GM21515 (cell line): ENCODE results near the gene GSTM5.
"Not testable (repeated sequence)": the region's sequence is repeated elsewhere in the genome, so short reads cannot be mapped to it uniquely, and the experiment has no call there.

Experiments
- ATAC-seq: cut with Tn5 transposase; IDR thresholded peaks from one replicate; pipeline ENCODE4 v1.9.1; 2021; ENCODE audit not compliant: unreplicated experiment

Gene GSTM5

DNA sequence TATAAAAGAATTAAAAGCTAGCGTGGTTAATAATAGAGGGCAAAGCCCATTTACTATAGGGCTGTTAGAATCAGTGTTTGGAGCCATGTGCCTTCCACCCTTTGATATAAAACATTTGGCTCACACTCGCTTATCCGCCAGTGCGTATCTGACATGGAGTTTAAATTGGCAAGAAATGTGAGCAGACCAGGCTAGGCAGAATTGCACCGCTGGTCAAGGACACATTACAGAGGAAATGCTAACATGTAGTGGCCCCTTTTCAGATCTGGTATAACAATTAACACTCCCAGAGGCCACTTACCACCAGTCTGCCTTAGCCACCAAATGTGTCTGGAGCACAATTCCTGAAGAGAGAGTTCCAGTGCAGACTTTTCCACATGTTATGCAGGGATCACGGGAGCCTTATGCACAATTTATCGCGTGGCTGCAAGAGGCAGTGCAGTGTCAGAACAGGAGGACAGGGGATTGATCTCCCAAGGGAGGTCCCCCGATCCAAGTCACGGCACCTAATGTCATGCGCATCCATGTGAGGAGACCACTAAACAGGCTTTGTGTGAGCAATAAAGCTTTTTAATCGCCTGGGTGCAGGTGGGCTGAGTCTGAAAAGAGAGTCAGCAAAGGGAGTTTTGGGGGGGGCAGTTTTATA lies 14.8 kb downstream of the GSTM5 start:
- ATAC-seq, result no peak

DNA sequence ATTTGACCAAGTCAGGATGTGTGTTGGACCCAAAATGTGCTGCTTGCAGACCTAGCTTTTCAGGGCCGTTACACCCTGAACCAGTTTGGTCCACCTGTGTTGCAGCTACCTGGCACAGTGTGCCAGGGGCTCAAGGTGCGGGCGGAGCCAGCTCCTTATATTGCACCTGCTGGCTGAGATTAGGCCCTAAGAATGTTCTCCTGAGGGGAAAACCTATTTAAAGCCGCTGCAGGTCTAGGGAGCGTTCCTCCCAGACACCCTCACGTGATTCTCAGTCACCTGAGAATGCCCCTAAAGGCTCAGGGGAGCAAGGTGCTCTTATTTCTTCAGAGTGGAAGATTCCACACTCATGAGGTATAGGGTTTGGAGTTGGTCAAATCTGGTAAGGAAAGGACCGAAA lies 16.8 kb downstream of the GSTM5 start:
- no peak for ATAC-seq

DNA sequence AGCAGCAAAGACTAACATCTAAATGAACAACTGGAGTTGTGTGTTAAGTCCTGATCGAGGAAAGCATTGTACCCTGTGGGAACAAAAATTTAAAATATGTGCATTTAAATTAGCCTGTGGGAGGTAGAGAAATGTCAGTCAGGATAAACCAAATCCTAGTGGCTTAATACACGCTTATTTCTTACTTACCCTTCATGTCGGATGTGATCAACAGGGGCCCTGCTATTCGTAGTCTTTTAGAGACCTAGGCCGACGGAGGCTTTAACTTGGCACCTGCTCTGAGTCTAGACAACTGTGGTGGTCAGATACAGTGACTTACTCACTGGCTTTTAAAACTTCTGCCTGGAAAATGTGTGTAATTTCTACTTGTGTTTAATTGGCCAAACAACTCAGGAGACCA lies 18.6 kb downstream of the GSTM5 start:
- ATAC-seq, result no peak

DNA sequence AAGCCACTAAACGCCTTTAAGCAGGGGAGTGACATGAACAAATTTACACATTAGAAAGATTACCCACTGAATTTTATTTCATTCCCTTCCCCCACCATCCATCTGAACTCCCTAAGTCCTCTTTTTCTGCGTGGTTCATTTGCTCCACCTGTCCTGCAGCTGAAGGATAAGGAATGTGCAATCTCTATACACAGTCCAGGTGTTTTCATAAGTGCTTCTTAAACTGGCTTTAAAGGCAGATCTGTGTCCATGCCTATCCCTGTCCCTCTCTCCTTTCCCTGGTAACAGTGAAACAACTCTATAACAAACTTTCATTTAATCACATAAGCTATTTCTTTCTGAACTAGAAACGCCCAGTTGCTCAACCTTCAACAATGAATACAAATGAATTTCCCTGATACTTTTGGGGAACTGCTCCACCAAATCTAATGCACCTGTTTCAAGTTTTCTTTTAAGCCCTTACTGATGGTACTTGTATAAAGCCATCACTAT lies 20.4 kb downstream of the GSTM5 start:
- ATAC-seq, result no peak

DNA sequence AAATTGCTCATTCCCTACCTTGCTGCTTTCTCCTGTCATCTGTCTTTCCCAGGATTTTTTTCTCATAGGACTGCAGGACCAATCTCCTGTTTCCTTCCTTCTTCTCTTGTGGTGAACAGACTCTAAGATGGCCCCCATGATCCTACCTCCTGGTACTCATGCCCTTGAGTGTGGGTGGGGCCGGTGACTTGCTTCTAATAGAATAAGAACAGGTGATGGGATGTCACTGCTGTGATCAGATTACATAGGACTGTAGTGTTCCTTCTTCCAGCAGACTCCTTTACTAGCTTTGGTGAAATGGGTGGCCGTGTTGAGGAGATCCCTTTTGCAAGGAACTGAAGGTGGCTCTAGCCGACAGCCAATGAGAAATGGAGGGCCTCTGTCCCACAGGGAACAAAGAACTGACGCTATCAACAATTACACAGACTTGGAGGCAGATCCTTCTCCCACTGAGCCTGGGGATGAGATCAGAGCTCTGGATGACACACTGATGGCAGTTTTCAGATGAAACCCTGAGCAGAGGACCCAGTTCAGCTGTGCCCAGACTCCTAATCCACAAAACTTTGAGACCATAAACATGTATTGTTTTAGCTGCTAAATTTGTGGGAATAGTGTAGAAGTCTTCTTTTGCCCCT lies 21.3 kb downstream of the GSTM5 start:
- no peak for ATAC-seq

DNA sequence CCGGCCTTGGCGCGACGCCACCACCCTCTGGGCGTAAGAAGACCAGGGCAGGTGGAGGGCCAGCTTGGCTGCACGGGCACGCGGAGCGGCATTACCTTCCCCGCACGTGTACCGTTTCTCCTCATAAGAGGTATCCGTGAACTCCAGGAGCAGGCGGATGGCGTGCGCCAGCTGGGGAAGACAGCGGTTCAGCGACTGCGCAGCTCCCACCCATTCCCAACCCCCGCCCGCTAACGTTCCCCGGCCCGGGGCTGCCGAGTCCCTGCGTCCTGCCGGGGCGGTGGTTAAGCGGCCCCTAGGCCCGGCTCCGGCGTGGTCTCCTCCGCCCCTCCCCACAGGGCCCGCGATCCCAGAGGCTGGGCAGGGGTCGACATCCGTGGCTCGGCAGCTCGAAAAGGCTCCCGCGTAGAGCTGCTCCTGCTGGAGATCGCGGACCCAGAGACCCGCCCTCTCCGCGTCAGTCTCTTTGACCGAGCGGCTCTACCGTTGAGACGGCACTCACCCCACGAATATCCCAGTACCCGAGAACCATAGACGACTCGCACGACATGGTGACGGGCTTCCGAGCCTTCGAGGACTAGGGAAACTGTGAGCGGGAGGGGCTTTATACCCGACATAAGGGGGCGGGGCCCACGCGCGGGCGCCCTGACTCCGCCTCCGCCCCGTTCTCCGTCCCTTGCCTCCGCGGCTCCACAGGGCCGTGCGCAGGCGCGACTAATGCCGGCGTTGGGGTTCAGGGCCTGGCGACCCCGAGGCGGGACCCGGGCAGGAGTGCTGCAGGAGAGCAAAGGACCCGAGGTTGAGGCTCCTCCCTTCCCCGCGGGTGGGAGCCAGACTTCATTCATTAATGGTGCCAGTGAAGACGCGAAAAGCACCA lies 27.9 kb downstream of the GSTM5 start:
- peak; percentile 73 for ATAC-seq

DNA sequence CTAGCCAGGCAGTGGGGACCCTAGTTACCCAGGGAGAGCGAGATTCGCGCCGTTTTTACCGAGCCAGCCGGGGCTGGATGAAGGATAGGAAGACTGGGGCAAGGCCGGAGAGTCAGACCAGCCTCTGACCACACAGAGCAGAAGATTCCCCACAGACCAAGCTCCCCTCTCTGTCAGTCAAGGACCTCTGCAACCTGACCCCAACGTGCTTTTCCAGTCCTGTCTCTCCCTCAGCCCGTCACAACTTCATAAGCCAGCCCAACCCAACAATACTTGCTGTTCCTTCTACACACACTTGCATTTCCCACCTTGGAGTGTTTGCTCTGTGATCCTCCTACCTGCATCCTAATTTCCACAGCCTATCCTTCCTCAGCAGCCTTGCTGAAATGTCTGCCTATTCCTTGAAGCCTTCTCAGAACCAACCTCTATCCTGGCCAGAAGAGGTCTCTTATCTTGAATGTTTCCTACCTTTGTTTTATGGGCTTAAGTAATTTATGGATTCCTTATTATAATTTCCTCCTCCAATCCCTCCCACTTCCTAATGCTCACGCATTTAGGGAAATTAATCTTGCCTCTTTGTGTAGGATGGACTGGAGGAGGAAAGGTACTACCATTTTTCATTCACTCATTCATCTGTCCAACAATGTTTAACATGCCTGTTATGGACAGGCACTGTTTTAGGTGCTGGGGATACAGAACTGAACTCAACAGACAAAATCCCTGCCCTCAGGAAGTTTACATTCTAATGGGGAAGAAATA lies 28.7 kb downstream of the GSTM5 start, which contains the start of gene GSTM3:
Gene GSTM3, minus strand, starts transcription at position 424 of the 759 bp plus-strand sequence. CDS start 751 bp downstream, outside the sequence.
- ATAC-seq, result no peak

DNA sequence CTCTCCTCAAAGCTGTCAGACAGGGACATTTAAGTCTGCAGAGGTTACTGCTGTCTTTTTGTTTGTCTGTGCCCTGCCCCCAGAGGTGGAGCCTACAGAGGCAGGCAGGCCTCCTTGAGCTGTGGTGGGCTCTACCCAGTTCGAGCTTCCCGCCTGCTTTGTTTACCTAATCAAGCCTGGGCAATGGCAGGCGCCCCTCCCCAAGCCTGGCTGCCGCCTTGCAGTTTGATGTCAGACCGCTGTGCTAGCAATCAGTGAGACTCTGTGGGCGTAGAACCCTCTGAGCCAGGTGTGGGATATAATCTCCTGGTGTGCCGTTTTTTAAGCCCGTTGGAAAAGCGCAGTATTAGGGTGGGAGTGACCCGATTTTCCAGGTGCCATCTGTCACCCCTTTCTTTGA lies 36.3 kb downstream of the GSTM5 start:
- ATAC-seq, result not testable (repeated sequence)

DNA sequence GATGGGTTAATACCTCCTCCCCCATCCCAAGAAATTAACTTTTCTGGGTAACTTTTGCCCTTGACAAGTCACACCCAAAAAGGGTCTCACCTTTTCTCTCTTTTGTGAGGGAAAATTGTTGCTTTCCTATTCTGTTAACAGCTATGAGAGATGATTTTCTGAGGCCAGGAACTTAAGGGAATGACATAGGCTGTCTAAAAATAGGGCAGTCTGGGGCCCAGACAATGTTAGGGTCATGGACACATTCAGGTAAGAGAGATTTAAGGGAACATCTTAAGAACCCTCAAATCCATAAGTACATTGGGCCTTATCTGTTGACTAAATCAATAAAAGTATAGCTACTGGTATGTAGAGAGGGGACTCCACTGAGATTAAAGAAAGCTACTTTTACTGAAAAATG lies 37.2 kb downstream of the GSTM5 start:
- no peak for ATAC-seq

DNA sequence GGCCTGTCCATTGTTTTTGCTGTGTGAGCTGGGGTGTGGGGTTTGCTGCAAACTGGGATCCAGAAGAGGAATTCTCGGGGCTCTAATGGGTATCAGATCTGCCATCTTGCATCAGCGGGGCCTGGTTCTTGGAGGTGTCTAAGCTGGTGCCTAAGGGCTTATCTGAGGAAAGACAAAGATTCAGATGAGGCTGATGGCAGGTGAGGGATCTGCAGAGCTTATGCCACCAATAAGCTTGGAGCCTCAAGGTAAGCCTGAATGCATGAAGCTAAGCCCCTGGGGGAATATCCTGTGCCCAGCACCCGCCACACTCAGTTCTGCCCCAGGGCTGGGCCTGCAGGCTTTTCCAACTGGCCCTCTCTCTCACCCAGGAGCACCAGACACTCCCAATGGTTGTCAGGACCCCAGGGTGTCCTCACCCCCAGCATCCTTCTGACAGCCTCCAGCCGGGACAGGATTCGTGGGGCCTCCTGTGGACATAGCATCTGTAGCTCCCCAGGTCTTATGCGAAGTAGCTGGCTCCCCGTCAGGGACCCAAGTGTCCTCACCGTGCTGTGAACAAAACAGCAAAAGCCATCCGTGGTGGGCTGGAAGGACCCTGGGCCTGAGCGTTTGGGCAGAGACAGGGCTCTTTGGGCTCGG lies 38.3 kb downstream of the GSTM5 start:
- ATAC-seq, result no peak

DNA sequence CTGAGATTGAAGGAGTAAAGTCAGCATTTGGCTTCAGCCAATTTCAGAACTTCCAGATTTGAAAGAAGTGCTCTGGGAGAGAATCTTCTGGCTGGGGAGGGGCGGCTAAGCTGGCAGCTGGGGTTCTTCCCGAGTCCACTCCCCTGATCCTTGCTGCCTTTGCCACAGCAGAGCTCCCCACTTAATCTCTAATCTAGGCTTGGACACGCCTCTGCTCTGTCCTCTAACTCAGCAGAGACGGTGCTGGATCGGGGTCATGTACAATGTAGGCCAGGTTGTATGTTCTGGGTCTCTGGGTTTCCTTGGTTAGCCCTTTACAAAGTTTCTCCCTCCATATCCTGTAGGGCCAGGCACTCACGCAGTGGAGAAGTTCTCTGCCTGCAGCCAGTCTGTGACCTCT lies 38.9 kb downstream of the GSTM5 start:
- ATAC-seq, result no peak

DNA sequence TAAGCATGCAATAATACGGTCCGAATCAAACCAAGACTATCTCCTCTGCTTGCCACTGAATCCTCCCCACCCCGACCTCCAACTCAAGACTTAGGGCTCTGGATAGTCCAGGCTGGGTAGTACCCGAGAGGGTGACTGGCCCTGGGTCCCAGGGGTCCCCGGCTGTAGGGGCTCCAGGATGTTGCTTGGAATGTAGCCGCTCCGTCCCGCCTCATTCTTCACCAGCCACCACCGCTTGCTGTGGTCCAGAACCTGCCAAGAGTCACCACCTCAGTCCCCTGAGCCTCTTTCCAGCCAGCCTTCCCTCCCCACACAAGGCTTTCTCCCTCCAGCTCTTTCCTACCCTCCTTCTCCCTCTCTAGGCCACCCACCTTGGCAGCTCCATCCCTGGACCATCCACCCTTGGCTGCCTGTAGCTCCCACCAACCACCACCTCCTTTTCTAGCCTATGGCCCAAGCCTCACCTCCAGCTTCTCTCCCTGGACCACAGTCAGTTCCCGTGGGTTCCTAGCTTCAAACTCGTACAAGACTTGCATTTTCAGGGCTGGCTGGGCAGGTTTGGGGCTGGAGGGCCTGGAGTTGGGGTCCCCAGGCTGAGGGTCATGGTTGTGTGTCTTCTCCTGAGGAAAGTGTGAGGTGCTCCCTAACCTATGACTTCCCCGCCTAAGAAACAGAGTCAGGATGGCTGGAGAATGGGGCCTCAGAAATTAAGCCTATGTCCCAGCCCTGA lies 39.6 kb downstream of the GSTM5 start:
- no peak for ATAC-seq

DNA sequence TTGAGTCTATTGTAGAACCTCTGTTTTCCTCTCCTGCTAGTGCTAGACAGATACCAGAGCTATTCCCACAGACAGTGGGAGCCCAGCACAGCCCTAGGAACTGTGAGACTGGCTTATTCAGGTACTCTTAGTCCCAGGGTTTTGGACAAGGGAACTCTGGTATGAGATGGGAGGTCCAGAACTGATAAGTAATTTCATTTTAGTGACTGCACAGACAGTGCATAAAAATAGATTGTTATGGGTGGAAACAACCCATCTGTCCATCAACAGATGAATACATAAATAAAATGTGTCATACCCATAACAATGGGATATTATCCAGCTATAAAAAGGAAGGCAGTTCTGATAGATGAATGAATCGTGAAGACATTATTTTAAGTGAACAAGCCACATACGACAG lies 42.7 kb downstream of the GSTM5 start:
- ATAC-seq, result no peak

DNA sequence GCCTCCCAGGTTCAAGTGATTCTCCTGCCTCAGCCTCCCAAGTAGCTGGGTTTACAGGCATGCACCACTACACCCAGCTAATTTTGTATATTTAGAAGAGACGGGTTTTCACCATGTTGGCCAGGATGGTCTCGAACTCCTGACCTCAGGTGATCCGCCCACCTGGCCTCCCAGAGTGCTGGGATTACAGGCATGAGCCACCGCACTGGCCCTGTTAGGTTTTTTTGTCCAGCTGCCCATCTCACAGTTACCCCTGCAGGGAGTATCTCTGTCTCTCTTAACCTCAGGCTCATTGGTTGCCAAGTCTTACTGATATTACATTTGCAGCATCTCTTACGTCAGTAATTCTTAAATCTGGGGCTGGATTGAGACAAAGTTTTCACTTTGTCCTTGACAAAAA lies 44.3 kb downstream of the GSTM5 start:
- not testable (repeated sequence) for ATAC-seq

DNA sequence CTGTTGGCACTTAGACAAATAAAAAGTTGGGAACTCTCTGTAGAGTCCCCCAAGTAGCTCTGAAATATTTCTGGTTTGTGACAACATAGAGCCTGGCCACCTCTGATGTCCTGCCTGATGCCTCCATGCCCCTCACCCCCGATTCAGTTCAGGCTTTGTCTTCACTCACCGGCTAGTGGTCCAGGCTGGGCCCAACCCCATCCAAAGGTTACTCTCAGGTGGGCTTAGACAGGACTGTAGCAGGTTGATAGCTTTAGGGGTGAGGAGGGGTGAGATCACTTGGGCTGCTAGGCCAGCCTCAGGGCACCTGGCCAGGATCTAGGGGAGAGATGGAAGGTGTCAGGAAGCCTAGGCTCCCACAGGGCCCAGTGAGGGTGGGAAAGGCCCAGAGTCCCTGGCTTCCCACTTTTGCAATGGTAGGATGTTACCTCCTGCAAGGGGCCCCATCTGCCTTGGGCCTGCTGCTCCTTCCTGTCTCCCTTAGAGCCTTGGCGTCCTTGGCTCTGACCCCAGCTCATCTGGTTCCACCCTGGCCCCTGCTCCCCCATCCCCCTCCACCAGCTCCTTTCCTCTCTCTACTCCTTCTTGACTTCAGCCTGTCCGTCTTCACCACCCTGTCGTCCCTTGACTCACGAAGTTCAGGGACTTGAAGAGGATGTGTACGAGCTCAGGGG lies 44.9 kb downstream of the GSTM5 start:
- ATAC-seq, result no peak

DNA sequence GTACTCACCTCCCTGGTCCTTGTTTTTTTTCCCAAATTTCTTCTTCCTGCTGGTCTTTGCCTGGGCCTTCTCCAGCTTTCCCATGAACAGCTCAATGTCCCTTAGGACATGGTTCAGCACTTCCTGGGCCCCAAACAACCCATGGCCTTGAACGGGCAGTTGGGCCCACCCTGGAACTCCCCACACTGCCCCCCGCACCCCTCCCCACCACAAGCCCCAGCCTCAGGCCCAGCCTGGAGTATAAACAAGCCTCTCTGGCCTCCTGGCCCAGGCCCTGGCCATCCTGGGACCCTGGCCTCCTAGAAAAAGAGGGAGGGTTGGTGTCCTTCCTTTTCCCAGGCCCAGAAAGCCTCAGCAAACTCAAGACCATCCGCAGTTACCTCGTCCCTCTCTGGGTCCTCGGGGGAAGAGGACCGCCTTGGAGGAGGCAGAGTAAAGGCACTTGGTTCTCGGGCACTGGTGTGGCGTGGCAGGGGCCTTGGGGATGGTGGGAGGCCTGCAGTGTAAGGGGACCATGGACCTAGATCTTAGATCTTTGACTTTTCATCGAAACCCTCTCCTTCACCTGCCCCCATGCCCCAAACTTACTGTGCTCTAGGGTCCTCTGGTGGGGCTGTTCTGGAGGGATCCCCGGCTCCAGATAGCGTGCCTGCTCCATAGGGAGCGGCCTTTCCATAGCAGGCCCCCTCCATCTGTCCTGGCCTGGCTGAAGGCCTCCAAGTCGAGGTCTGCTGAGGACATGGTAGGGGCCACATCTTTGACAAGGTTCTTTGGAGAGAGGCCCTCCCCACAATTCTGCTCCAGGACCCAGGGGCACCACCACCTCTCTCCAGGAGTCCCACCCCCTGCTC lies 46.1 kb downstream of the GSTM5 start:
- ATAC-seq, result no peak

DNA sequence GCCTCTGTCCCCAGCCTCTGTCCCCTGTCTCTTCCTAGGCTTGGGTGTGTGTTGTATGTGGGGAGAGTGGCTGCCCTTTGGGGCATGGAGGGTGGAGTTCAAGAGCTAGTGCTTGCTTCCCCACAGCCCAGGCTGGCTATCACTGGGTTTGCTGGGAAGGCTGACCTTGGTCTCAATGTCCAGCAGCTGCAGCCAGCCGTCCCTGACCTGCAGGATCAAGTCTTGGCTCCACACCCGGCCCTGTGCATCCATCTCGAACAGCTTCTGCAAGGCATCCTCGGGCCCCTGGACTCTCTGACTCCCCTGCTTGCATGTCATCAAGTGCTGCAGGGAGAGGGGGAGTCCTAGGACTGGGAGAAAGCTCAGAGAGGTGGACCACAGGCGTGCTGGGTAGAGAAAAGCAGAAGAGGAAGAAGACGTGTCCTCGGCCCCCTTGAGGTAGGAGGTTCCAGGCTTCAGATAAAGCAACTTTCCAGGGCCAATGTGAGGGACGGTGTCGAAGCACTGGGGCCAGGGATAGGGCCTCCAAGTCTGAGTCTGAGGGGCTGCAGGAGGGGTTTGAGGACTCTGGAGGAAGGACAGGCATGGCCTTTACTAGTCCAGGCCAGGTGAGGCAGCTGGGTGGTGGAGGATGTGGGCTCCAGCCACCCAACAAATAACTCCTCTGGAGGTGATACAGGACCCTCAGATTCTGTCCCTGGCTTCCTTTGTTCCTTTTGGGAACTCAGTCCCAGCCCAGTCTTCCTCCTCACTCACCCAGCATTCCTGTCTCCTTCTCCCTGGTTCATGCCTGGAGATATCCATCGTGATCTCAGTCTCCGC lies 47.7 kb downstream of the GSTM5 start:
- no peak for ATAC-seq
